HG03175 (cell line): ENCODE results near the gene CLIP1.
"Not testable (repeated sequence)": the region's sequence is repeated elsewhere in the genome, so short reads cannot be mapped to it uniquely, and the experiment has no call there.

Experiments used
- ATAC-seq: cut with Tn5 transposase; IDR thresholded peaks from one replicate; pipeline ENCODE4 v1.9.1; 2021; ENCODE audit warnings: mild to moderate bottlenecking, moderate library complexity; ENCODE audit not compliant: unreplicated experiment

CLIP1 gene

GRCh38 chr12:122421821-122422729, at the start of gene CLIP1:
CLIP1 (minus strand) TSS chr12:122422669; CDS start chr12:122380452, 42,217 bp downstream.
- peak; percentile 59 for ATAC-seq

GRCh38 chr12:122471324-122472226, 49.1 kb upstream of the CLIP1 start:
- no peak for ATAC-seq

- not testable (repeated sequence) for ATAC-seq
Measured at GRCh38 chr12:122470576-122470975, 48.1 kb upstream of the CLIP1 start.

- ATAC-seq = not testable (repeated sequence)
Measured at GRCh38 chr12:122469856-122470255, 47.4 kb upstream of the CLIP1 start.

GRCh38 chr12:122467983-122468382, 45.5 kb upstream of the CLIP1 start:
- ATAC-seq = no peak

- not testable (repeated sequence) for ATAC-seq
Measured at GRCh38 chr12:122464317-122465042, 42.0 kb upstream of the CLIP1 start.

- no peak for ATAC-seq
Measured at GRCh38 chr12:122460641-122461040, 38.2 kb upstream of the CLIP1 start.

- no peak for ATAC-seq
Measured at GRCh38 chr12:122460061-122460460, 37.6 kb upstream of the CLIP1 start.

- ATAC-seq = no peak
Measured at GRCh38 chr12:122459211-122459610, 36.7 kb upstream of the CLIP1 start.

GRCh38 chr12:122458105-122459035, 35.9 kb upstream of the CLIP1 start:
- ATAC-seq = no peak

- ATAC-seq = no peak
Measured at GRCh38 chr12:122457627-122458026, 35.2 kb upstream of the CLIP1 start.

GRCh38 chr12:122454739-122455138, 32.3 kb upstream of the CLIP1 start:
- ATAC-seq = no peak

GRCh38 chr12:122454250-122454721, 31.8 kb upstream of the CLIP1 start:
- ATAC-seq = no peak

GRCh38 chr12:122452701-122453285, 30.3 kb upstream of the CLIP1 start:
- ATAC-seq = no peak

- no peak for ATAC-seq
Measured at GRCh38 chr12:122449317-122449716, 26.8 kb upstream of the CLIP1 start.

GRCh38 chr12:122447825-122448224, 25.4 kb upstream of the CLIP1 start:
- not testable (repeated sequence) for ATAC-seq

GRCh38 chr12:122446390-122446789, 23.9 kb upstream of the CLIP1 start:
- not testable (repeated sequence) for ATAC-seq

GRCh38 chr12:122444071-122444470, 21.6 kb upstream of the CLIP1 start:
- ATAC-seq = not testable (repeated sequence)

GRCh38 chr12:122438822-122439221, 16.4 kb upstream of the CLIP1 start:
- ATAC-seq = not testable (repeated sequence)
